GM19193 (cell line): ENCODE measurements around the gene CLDN24.

Experiments used
- POLR2A ChIP-seq: IDR thresholded peaks from 4 replicates; pipeline ENCODE4 v1.6.1; 2011; ENCODE audit not compliant: insufficient read depth, insufficient read length; ENCODE audit errors: extremely low read depth

Gene CLDN24

DNA sequence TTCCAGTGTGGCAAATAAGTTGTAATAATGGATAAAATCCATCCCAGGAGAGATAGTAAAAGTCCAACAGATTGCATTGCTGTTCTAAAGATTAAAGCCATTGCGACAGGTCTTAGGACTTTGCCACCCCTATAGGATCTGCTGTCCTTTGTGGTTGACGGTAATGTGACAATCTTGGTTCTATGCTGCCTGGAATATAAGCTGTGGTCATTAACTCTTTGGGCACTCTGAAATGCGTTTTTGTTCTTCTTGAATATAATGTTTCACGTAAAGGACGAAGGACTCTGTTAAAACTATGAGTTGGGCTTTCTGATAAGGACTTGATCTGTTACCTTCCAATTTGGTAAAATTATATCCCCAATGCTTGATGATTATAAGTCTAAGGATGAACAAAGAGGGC, at the start of gene CLDN24:
CLDN24 (minus strand) TSS at position 101 of the 400 bp plus-strand sequence; CDS start at position 101, 0 bp downstream.
- no peak for TF ChIP-seq POLR2A

DNA sequence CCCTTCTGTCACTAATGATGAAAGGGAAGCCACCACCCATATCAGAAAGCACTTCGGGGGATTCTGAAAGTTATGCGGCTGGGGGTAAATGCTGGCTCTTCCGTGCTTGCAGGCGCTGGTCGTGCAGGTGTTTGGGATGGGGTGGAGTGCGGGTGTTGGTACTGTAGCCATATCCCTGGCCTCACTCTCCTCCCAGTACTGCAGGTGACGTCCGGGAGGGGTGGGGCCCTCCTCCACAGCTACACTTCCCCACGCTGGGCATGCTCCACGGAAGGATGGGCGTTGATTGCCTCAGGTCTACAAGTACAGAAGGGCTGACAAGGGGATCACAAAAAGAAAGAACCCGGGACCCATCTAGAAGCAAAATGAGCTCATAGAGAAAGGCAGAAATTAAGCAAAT, 48.6 kb upstream of the CLDN24 start:
- no peak for TF ChIP-seq POLR2A

DNA sequence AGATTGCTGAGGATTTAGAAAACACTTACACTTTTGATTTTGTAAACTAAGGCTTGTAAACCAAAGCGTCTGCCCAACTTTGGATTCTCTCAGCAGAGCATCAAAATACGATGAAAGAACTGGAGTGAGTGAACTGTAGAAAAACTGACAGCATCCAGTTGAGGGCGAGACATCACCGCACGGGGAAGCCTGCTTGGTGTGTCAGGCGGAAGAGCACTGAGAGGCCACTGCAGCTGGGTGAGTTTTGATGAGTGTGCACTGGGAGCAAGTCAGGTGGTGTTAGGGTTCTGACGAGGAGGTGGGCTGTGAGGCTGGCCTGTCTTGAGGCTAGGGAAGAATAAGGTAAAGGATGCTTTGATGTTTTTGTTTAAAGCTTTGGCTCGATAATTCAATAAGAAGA, 46.8 kb upstream of the CLDN24 start:
- no peak for TF ChIP-seq POLR2A

DNA sequence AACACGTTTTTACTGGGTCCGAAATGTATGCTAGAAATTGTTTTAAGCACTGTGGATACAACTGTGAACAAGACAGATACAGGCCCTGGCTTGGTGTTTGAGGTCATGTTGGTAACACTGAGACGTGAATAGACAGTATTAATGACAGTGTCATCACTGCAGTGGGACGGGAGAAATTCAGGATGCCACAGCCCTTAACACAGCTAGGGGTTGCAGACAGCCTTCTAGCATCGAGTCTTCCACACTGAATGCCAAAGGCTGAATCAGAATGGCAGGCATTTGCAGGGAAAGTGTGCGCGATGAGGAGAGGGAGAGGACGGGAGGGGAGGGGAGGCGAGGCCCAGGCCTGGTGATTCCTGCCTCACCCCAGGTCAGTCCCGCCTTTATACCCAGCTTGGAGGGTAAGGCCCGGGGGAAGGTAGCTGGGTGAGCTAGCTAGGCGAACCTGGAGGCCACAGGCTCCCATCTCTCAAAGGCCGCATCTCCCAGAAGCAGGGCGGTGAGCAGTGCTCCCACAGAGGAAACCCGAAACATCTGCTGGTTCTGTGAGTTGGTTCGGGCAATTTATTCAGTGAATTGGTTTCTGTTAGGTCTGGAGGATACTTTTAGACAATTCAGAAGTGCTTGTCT, 44.1 kb upstream of the CLDN24 start:
- no peak for TF ChIP-seq POLR2A

DNA sequence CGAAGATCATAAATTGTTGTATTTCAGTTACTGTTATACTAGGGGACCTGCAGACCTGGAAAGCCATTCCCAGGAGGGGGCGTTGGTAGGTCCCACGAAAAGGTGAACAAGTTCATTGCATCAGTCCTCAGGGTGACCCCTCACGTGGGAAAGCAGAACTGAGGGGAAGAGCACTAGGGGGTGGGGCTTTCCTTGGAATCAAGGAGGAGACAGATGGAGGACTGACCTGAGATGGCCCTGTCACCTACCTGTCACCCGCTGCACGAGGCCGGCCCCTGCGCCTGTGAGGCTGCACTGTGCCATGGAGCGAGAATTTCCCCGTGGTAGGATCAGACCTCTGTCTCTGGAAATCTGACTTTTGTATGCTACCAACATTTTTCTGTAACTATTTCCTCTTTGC, 41.8 kb upstream of the CLDN24 start:
- no peak for TF ChIP-seq POLR2A

DNA sequence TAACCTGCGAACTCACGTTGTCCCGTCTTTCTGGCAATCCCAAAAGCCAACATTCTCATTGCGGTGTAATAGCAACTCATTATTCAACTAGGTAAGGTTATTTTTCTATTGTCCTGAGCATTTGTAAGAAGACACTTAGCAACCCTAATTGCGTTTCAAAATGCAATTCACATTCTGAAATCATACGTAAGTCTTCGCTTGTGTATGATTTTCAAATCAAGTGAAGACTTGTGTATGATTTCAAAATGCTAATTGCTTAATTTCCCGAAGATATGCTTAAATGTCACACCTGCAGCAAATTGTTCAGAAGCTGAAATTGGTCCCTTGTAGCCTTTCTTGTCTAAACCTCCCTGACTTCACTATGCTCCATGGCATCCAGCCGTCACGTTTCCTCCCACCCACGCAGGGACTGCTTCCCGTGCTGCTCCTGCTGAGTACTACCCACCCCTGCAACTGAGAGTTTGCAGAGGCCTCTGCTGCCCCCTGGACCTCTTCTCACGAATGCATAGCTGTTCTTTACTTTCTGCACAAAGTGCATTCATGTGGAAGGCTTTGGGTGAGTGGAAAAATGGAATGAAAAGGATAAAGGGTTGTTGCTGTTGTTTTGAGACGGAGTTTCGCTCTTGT, 40.8 kb upstream of the CLDN24 start:
- TF ChIP-seq POLR2A = no peak

DNA sequence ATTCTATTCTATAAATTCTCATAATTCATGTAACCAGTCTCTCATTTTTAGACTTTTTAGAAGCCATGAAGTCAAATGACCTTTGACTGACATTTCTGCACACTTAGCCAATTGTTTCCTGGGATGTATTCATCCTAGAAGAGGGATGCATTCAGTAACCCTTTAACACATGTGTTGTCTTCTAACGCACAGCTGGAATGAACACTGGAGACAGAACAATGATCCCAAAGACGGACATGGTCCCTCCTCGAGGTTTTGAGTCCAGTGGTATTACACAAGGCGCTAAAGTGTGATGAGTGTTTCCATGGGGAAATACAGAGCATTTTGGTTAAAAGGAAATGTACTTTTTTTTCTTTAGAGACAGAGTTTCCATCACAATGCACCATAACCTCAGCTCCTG, 39.8 kb upstream of the CLDN24 start:
- TF ChIP-seq POLR2A = no peak

DNA sequence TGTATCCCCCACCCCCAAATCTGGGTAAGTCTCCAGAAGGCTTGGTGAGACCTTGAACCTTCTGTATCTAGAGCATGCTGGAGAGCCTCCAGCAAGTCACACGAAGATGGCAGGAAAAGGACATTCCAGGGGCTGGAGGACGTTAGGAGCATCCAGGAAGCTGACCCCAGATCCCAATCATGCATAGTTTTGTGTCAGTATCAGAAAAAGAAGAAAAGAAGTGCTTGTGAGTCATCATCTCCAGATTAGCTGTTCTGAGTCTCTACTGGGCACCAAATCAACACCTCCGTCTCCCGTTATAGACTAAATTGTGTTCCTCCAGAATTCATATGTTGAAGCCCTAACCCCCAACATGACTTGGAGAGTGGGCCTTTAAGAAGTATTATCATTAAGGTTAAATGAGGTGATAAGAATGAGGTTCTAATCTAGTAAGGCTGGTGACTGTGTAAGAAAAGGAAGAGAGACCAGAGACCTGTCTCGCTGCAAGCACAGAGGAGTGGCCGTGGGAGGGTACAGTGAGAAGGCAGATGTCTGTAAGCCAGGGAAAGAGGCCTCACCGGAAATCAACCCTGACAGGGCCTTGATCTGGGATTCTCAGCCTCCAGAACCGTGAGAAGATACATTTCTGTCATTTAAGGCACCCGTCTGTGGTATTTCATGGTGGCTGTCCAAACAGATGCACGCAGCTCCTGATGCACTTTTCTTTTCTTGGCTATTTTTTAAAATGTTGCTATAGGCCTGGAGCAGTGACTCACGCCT, 38.1 kb upstream of the CLDN24 start:
- no peak for TF ChIP-seq POLR2A

DNA sequence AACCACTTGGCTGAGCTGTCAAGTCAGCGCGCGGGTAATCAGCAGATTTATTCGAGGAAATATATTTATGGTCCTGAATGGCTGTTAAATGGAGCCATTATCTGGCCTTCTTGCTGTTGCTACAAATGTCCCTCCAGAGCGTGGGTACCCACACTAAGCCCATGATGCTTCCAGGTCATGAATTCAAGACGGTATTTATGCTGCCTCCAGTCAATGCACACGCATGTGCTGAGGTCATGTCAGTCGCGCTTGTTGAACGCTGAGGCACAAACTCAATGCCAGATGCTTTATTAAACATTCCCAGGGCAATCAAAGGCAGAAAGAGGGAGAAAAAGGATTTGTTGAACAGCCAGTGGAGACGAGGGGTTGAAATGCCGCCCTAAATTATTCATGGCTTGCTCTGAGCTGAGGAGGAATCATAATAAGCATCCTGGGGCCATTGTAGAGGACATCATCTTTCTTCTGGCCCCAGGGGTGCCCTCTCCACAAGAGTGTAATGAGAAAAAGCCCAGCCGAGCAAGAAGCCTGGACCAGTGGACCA, 36.1 kb upstream of the CLDN24 start:
- no peak for TF ChIP-seq POLR2A

DNA sequence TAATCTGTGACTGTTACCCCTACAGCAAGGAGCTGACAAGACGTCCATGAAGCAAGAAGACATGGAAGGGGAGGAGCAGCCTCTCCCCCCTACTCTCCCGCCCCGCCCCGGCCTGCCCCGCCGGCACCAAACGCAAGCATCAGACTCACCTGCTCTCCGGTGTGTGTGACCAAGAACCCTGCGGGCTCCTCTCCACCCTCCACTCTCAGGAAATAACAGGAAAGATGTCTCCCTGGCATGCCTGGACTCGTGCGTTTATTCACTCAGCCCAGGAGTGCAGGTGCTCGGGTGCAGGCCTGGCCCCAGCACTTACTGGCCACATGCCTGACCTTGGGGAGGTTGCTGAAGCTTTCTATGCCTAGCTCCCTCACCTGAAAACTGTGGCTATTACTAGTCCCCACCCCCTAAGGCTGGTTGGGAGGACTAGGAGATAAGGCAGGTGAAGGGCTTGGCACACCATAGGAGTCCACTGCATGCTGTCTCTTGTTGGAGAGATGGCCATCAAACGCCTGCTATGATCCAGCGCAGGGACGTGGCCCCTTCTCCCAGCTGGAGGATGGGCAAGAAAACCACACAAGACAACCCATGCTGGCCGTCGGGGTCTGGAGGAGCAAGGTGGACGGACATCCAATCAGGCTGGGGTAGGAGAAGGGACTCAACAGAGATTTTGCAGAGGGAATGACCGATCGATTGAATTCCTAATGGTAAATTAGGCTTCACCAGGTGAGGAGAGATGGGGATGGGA, 34.9 kb upstream of the CLDN24 start:
- TF ChIP-seq POLR2A = no peak

DNA sequence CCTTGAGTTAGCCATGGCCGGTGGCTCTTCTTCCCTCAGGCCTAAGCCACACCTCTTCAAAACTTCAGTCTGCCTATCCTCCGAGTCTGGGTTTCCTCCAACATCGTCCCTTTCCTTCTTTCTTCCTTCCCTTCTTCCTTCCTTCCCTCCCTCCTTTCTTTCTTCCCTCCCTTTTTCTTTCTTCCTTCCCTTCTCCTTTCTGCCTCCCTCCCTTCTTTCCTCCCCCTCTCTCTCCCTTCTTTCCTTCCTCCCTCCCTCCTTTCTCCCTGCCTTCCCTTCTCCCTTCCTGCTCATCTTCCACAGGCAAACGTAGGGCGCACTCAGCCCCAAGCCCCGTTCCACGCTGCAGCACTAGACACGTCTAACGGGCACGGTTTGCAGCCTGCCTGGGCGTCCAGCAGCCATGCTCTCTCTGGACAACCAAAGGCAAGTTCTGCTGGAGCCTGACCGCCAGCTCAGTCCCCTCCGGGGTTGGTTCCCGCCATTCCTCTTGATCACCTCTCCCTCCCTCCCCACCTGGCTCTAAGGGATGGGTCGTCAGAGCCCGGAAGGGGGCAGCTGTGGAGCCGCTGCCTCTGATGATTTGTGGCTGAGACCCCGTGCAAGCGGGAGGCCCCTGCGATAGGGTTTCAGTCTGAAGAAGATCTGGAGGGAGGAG, 34.1 kb upstream of the CLDN24 start:
- no peak for TF ChIP-seq POLR2A

DNA sequence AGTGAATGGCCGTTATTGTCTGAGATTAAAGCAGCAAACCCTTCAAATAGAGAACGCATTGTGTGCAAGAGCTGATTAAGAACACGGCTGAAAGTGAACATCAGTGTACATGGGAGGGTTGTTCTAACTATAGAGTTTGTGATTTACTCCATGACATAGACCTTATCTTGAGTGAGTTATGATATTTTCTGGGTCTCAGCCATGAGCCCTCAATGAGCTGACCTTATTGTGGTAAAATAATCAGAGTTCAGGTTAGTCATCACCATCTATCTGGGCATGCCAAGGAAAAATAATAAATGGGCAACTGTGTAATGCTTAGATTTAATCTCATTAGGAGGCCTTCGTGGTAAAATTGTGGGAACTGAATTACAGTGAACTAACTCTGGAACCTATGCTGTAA, 33.2 kb upstream of the CLDN24 start:
- TF ChIP-seq POLR2A = no peak

DNA sequence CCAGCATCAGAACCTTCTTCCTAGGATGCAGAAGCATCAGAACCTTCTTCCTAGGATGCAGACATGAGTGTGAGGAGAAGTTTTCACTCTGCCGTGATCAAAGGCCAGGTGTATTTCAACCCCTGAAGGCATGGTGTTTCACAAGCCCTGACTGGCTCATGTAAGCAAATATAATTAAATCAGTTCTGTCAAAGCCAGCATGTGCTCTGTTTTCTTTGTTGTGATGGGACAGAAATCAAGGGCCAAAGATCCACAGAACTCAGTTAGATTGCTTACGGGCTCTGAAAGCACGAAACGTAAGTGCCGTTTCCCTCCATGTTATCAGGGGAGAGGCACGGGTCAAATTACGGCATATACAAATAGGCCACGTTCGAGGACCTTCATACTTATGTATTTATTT, 32.0 kb upstream of the CLDN24 start:
- no peak for TF ChIP-seq POLR2A

DNA sequence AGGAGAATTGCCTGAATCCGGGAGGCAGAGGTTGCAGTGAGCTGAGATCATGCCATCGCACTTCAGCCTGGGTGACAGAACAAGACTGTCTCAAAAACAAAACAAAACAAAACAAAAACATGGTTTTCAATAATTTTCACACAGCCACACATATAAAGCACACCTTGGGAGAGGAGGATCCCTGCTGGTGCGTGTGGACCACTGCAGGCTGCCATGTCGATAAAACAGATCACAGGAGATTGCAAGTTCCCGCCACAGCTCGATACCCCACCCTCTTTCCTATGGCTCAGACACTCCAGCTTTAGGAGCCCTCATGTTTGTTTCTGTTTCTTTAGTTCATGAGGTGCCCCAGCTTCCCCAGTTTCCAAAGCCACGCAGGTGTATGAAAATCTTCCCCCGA, 31.3 kb upstream of the CLDN24 start:
- no peak for TF ChIP-seq POLR2A
